ENCODE results near the gene GALNTL6.

- no peak for TF ChIP-seq POLR2A (IDR thresholded peaks at IDR 0.05)
- TF ChIP-seq CTCF (IDR thresholded peaks at IDR 0.05), result no peak
These were observed 1233.6 kb downstream of the GALNTL6 start for GRCh38 chr4:173046818-173047217.

Data from Peyer's patch (tissue), 4 donors.